GM18502 (cell line): ENCODE measurements around the gene SPATA25.
"Not testable (repeated sequence)": the region's sequence is repeated elsewhere in the genome, so short reads cannot be mapped to it uniquely, and the experiment has no call there.

ENCODE experiments used
- ATAC-seq: cut with Tn5 transposase; IDR thresholded peaks from one replicate; pipeline ENCODE4 v1.9.1; 2021; ENCODE audit warnings: mild to moderate bottlenecking; ENCODE audit not compliant: unreplicated experiment, poor library complexity

Gene SPATA25

DNA sequence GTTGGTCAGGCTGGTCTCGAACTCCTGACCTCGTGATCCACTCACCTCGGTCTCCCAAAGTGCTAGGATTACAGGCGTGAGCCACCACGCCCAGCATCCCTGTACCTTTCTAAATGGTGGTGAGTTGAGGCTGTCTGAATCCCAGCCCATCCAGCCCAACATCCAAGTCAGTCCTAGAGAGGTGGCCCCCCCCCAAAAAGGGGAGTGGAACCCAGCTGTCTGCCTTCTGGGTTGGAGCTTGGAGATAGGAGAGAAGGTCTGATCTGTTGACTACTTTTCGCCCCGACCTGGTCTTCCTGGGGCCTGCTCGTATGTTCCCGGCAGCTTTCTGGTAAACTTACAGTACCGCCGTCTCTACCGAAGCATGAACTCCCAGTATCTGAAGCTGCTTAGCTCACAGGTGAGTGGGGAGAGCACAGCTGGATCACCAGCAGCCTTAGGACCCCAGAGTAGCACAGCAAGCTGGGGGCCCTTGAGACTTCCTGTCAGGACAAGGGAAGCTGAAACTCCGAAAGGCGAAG lies 9.3 kb upstream of the SPATA25 start:
- no peak for ATAC-seq

DNA sequence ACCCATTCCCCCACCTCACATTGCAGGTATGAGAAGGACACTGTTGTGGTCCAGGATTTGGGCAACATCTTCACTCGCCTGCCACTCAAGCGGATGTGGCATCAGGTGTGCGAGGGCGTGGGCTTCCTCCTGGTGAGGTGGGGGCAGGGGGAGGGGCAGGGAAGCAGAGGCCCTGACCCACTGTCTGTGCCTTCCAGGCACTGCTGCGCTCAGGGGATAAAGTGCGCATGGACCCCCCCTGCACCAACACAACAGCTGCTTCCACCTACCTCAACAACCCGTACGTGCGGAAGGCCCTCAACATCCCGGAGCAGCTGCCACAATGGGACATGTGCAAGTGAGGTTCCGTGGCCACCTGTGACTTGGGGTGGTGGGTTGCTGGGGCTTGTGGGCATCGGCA lies 7.4 kb upstream of the SPATA25 start:
- ATAC-seq: no peak

GRCh38 chr20:45893831-45894230 lies 6.4 kb upstream of the SPATA25 start:
- ATAC-seq: no peak

DNA sequence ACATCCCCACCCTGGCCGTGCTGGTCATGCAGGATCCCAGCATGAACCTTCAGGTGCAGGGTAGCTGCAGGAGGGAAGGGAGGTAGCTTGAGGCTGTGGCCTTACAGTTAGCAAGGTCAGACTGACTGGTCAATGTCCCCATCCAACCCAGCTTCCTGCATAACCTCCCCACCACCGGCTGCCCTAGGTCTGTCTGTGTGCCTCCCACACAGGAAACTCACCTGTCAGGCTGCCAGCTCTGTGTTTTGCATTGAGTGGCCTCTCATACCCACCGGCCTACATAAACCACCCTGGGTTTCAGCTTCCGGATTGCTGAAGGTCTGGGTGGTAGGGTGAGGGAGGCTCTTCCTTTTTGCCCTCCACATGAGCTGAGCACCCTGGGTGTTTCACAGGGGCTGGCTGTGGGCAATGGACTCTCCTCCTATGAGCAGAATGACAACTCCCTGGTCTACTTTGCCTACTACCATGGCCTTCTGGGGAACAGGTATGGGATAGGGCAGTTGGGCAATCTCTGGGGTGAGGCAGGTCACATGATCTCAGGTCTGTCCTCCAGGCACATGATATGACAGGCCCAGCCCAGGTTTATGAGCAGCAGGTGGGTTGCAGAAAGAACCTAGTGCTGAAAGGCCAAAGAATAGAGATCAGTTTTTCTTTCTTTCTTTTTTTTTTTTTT lies 5.5 kb upstream of the SPATA25 start:
- ATAC-seq: no peak

DNA sequence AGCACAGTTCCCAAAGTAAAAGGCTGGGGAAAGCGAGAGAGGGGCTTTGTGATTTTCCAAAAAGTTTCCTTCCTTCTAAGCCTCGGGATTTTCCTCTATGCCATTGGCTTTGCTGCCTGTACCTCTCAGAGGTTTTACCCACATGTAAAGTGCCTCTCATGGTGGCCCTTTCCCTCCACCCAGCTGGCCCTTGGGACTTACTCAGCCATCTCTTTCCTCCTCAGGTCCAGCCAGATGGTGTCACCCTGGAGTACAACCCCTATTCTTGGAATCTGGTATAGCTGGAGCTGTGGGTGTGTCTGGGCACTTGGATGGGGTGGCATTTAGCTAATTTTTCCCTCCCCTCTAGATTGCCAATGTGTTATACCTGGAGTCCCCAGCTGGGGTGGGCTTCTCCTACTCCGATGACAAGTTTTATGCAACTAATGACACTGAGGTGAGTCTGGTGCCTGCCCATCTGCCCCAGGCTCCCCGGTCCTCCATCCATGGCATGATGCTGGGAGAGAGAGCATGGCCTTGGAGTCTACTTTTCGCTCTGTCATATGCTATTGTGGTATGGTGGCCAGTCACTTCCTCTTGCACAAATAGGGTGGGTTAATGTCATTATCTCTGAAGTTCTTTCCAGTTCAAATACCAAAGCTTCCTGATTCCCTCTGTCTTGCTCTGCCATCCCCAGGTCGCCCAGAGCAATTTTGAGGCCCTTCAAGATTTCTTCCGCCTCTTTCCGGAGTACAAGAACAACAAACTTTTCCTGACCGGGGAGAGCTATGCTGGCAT lies 4.8 kb upstream of the SPATA25 start:
- ATAC-seq: no peak

DNA sequence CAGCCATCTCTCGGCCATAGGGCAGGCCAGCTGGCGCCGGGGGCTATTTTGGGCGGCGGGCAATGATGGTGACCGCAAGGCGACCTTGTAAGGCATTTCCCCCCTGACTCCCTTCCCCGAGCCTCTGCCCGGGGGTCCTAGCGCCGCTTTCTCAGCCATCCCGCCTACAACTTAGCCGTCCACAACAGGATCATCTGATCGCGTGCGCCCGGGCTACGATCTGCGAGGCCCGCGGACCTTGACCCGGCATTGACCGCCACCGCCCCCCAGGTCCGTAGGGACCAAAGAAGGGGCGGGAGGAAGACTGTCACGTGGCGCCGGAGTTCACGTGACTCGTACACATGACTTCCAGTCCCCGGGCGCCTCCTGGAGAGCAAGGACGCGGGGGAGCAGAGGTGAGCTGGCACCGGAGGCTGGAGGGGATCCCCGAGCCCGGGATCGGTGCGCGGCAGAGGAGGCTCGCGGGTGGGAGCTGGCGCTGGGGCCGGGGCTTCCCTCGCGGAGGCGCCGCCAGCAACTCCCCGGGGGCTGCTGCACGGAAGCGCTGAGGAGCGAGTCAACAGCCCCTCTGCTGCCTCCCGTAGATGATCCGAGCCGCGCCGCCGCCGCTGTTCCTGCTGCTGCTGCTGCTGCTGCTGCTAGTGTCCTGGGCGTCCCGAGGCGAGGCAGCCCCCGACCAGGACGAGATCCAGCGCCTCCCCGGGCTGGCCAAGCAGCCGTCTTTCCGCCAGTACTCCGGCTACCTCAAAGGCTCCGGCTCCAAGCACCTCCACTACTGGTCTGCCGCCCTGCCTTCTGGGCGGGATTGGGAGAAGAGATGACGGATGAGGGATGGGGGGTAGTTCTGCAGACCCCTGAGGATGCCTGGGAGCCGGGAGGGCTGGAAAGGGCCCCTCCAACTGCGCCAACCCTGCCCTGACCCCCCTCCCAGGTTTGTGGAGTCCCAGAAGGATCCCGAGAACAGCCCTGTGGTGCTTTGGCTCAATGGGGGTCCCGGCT lies 3.9 kb upstream of the SPATA25 start, which contains the start of the genes CTSA and NEURL2:
CTSA (plus strand) TSS at position 351 of the 999 bp plus-strand sequence; CDS start at position 585, 234 bp downstream.
NEURL2 (minus strand) TSS at position 224 of the 999 bp plus-strand sequence; CDS start at position 7, 217 bp downstream.
- ATAC-seq: peak; percentile 79

- ATAC-seq: no peak
Measured at GRCh38 chr20:45890077-45890984, 2.9 kb upstream of the SPATA25 start.

- ATAC-seq: no peak
Measured at GRCh38 chr20:45888681-45889080, 1.3 kb upstream of the SPATA25 start.

DNA sequence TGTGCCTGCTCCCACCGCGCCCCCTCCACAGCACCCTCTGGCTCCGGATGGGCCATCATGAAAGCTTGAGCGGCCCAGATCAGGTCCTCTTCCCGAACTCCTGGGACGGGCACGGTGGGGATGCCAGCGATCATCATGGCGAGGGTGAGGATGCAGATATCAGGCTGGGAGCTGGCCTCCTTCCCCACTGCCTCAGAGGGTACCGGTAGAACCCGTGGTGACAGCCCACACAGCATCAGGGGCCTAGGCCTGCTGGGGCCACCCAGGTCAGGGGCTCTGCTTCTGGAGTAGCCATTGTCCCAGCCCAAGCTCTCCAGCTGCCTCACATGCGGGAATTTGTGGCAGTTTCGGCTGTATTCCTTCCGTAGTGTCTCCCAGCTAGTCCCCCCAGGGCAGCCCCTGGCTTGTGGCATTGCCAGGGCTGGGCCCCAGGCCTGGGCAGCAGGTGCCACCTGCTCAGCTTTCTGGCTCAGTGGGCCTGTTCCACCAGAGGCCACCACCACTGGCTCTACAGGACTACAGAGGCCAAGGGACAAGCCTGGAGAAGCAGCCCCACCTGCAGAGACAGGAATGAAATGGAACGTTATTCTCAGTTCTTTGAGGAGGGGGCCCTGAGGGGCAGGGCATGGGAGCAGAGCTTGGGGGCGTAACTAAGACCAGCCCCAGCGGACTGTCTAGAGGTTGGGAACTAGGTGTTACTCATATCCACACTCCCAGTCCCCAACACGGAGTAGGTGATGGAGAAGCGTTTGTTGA lies 654 bp downstream of the SPATA25 start:
- ATAC-seq: no peak

DNA sequence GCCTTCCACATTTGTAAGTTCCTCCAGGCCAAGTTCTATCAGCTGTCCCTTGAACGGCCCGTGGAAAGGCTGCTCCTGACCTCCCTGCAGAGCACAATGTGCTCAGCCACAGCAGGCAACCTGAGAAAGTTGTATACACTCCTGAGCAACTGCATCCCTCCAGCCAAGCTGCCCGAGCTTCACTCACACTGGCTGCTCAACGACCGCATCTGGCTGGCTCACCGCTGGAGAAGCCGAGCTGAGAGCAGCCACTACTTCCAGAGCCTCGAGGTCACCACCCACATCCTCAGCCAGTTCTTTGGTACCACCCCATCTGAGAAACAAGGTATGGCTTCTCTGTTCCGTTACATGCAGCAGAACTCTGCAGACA lies 4.3 kb downstream of the SPATA25 start:
- no peak for ATAC-seq

- no peak for ATAC-seq
Measured at GRCh38 chr20:45882469-45883099, 4.8 kb downstream of the SPATA25 start.

- ATAC-seq: peak; percentile 96
Measured at GRCh38 chr20:45880988-45881788, 6.2 kb downstream of the SPATA25 start, which contains the start of gene ZSWIM1. Gene ZSWIM1 (plus strand): TSS chr20:45881227. CDS start chr20:45882593, 1,366 bp downstream.

DNA sequence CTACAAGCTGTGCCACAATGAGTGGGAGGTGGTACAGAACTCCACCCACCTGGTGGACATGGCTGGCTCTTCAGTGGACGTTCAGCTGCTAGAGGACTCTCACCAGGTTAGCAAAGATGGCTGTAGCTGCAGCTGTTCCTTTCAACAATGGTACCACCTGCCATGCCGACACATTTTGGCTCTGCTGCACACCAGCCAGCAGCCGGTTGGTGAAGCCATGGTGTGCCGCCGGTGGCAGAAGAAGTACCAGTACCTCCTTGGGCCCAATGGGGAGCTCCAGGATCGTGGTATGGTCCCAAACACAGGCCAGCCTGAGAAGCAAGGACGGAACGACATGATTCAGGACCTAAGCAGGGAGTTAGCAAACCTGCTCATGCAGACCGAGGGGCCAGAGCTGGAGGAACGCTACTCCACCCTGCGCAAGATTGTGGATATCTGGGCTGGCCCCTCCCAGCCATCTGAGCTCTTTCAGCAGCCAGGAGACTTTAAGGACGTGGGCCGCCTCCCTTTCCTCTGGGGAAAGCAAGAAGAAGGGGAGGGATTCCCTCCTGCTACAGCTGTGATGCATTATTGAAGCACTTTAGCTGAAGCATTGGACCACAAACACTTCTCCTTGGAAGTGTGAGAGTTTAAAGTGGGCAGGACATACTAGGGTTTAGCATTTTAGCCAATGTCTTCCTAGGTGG lies 9.2 kb downstream of the SPATA25 start:
- no peak for ATAC-seq

DNA sequence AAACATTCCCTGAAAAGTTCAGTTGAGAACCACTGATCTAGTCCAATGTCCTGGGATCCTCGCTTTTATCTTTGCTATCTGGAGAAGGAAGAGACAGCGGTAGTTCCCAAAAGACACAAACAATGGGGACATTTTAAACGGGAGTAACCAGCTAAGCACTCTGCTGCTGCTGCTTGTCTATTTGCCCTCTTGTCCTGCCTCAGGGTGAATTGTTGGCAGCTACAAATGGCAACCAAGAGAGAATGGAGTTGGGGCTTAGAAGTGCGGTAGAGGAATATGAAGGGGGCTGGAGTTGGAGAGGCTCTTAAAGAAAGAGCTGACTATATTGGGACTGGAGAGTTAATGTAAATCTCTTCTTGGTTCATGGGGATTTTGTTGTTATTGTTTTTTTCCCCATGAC lies 12.8 kb downstream of the SPATA25 start:
- ATAC-seq: no peak

DNA sequence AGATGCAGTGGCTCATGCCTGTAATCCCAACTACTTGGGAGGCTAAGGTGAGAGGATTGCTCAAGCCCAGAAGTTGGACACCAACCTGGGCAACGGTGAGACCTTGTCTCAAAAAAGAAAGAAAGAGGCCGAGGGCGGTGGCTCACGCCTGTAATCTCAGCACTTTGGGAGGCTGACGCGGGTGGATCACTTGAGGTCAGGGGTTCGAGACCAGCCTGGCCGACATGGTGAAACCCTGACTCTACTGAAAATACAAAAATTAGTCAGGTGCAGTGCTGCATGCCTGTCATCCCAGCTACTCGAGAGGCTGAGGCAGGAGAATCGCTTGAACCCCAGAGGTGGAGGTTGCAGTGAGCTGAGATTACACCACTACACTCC lies 13.3 kb downstream of the SPATA25 start:
- not testable (repeated sequence) for ATAC-seq

GRCh38 chr20:45873409-45874103 lies 13.9 kb downstream of the SPATA25 start:
- no peak for ATAC-seq
